Parathyroid adenoma (tissue), 2 donors: ENCODE results near the gene HMX3.

Experiments used
- H2AFZ ChIP-seq: fragments of 300-600 bp; sonication (generic); one replicate; pipeline ENCODE4 v1.7.0; 2017; ENCODE audit warnings: antibody characterized with exemption, mild to moderate bottlenecking
- H3K27ac ChIP-seq: fragments of 300-600 bp; sonication (generic); one replicate; pipeline ENCODE4 v1.7.0; 2017
- H3K27me3 ChIP-seq: fragments of 300-600 bp; sonication (generic); one replicate; pipeline ENCODE4 v1.7.0; 2017; ENCODE audit warnings: low read length; ENCODE audit not compliant: control insufficient read depth, insufficient read depth
- H3K36me3 ChIP-seq: fragments of 300-600 bp; sonication (generic); one replicate; pipeline ENCODE4 v1.7.0; 2017; ENCODE audit warnings: low read length; ENCODE audit not compliant: control insufficient read depth, insufficient read depth
- H3K4me1 ChIP-seq: fragments of 300-600 bp; sonication (generic); one replicate; pipeline ENCODE4 v1.7.0; 2017; ENCODE audit warnings: control low read depth
- H3K4me2 ChIP-seq: fragments of 300-600 bp; sonication (generic); one replicate; pipeline ENCODE4 v1.7.0; 2017; ENCODE audit warnings: low read length
- H3K4me3 ChIP-seq: fragments of 300-600 bp; sonication (generic); one replicate; pipeline ENCODE4 v1.7.0; 2017; ENCODE audit warnings: low read depth, low read length
- H3K79me2 ChIP-seq: fragments of 300-600 bp; sonication (generic); one replicate; pipeline ENCODE4 v1.7.0; 2017; ENCODE audit warnings: control low read depth
- H3K9ac ChIP-seq: fragments of 300-600 bp; sonication (generic); one replicate; pipeline ENCODE4 v1.7.0; 2017; ENCODE audit warnings: mild to moderate bottlenecking
- H3K9me3 ChIP-seq: fragments of 300-600 bp; sonication (generic); one replicate; pipeline ENCODE4 v1.7.0; 2017; ENCODE audit warnings: low read length; ENCODE audit not compliant: control insufficient read depth
- CTCF ChIP-seq: fragments of 300-600 bp; sonication (generic); IDR thresholded peaks from one replicate; pipeline ENCODE4 v1.7.0; 2017; ENCODE audit warnings: antibody characterized with exemption, mild to moderate bottlenecking
- donor health status: primary hyperparathyroidism.

HMX3 gene

GRCh38 chr10:123136221-123136805 lies 543 bp downstream of the HMX3 start:
- Histone ChIP-seq H3K4me1 (peaks cover 8% of the 10 kb centered on the region), H3K79me2 (no peaks in the 10 kb centered on the region), H3K27ac (no peak overlapping the region), H2AFZ (no peak overlapping the region), H3K4me2 (peak overlapping the region; percentile 46), H3K9ac (no peak overlapping the region), H3K4me3 (peak overlapping the region; percentile 15), H3K36me3 (no peaks in the 10 kb centered on the region), H3K27me3 (peaks cover 10% of the 10 kb centered on the region), H3K9me3 (no peaks in the 10 kb centered on the region)
- TF ChIP-seq CTCF = no peak

GRCh38 chr10:123136806-123137642 lies 1.3 kb downstream of the HMX3 start:
- Histone ChIP-seq H3K4me1 (peaks cover 8% of the 10 kb centered on the region), H3K4me3 (peak overlapping the region; percentile 15)

GRCh38 chr10:123139165-123139520 lies 3.4 kb downstream of the HMX3 start:
- H3K36me3 ChIP-seq = no peaks in the 10 kb centered on the region
- no peaks in the 10 kb centered on the region for H3K4me1 ChIP-seq
- no peak overlapping the region for H3K27ac ChIP-seq
- no peak overlapping the region for H2AFZ ChIP-seq
- H3K4me3 ChIP-seq = no peak overlapping the region
- no peak for TF ChIP-seq CTCF
- H3K9ac ChIP-seq = no peak overlapping the region
- no peak overlapping the region for H3K4me2 ChIP-seq
- no peaks in the 10 kb centered on the region for H3K79me2 ChIP-seq
- peaks cover 10% of the 10 kb centered on the region for H3K27me3 ChIP-seq
- H3K9me3 ChIP-seq = no peaks in the 10 kb centered on the region

More at GRCh38 chr10:123136806-123137642, 1.3 kb downstream of the HMX3 start:
- Histone ChIP-seq H3K9ac (no peak overlapping the region), H3K79me2 (no peaks in the 10 kb centered on the region), H3K27ac (no peak overlapping the region), H3K36me3 (no peaks in the 10 kb centered on the region), H3K9me3 (no peaks in the 10 kb centered on the region), H3K4me2 (peak overlapping the region; percentile 46), H3K27me3 (peaks cover 10% of the 10 kb centered on the region), H2AFZ (no peak overlapping the region)
- TF ChIP-seq CTCF = no peak

- Histone ChIP-seq H3K4me1 (no peaks in the 10 kb centered on the region), H3K4me3 (no peak overlapping the region), H2AFZ (no peak overlapping the region), H3K27ac (no peak overlapping the region), H3K9me3 (no peaks in the 10 kb centered on the region), H3K27me3 (peaks cover 10% of the 10 kb centered on the region), H3K36me3 (no peaks in the 10 kb centered on the region), H3K79me2 (no peaks in the 10 kb centered on the region), H3K4me2 (no peak overlapping the region), H3K9ac (no peak overlapping the region)
- TF ChIP-seq CTCF = no peak
Observed at GRCh38 chr10:123139521-123140163, 3.9 kb downstream of the HMX3 start.
